H1 (cell line): ENCODE results near the gene ELOVL6. TPM values are rescaled to one million over a fixed set of nuclear protein-coding genes. Genes with fewer than 3 reads are reported as not detected.

Experiments used
- CTCF ChIA-PET: fragments of 300-600 bp; sonication (Branson Sonifier 250); formaldehyde crosslinking; loops from one replicate; lab custom pipeline; 2021; ENCODE audit not compliant: partially characterized antibody; lab: Charles Lee
- POLR2A ChIA-PET: fragments of 300-600 bp; sonication (Branson Sonifier 250); formaldehyde crosslinking; loops from one replicate; lab custom pipeline; 2021; ENCODE audit warnings: inconsistent platforms; ENCODE audit not compliant: partially characterized antibody; lab: Charles Lee
- DNase-seq, 2 experiments: peaks; one replicate each; pipeline versions ENCODE4 v3.0.0 to v3.0.0-alpha.2; 2010 to 2022; ENCODE audit warnings: low spot score in 2 of 2, low read depth in 1 of 2, mixed read lengths in 1 of 2
- FAIRE-seq: peaks from 2 replicates; lab custom pipeline; 2011; peaks lifted over from hg19 to GRCh38; lab: Jason Lieb, UNC
- H2AFZ ChIP-seq: 2 replicates; pipeline ENCODE4 v1.8.1; 2012; ENCODE audit warnings: low read length, inconsistent platforms
- H2AK5ac ChIP-seq: 2 replicates; pipeline ENCODE4 v1.6.1; 2013; ENCODE audit warnings: low read depth, low read length
- H2BK120ac ChIP-seq: replicated peaks from 2 replicates; pipeline ENCODE3; 2013; ENCODE audit warnings: low read depth, low read length, inconsistent platforms
- H2BK12ac ChIP-seq: 2 replicates; pipeline ENCODE4 v1.6.1; 2013; ENCODE audit warnings: low read depth, low read length
- H2BK15ac ChIP-seq: 2 replicates; pipeline ENCODE4 v1.6.1; 2013; ENCODE audit warnings: low read length
- H2BK20ac ChIP-seq: 2 replicates; pipeline ENCODE4 v1.6.1; 2013; ENCODE audit warnings: low read length
- H2BK5ac ChIP-seq: 2 replicates; pipeline ENCODE4 v1.6.1; 2013; ENCODE audit warnings: low read depth, low read length
- H3K14ac ChIP-seq: 2 replicates; pipeline ENCODE4 v1.6.1; 2013; ENCODE audit warnings: inconsistent platforms; ENCODE audit not compliant: insufficient read length
- H3K18ac ChIP-seq: 2 replicates; pipeline ENCODE4 v1.6.1; 2013; ENCODE audit warnings: low read length; ENCODE audit errors: extremely low read depth
- H3K23ac ChIP-seq: 2 replicates; pipeline ENCODE4 v1.6.1; 2013; ENCODE audit warnings: inconsistent platforms; ENCODE audit not compliant: insufficient read length
- H3K23me2 ChIP-seq: 2 replicates; pipeline ENCODE4 v1.6.1; 2013; ENCODE audit warnings: low read depth, low read length
- H3K27ac ChIP-seq: 2 replicates; pipeline ENCODE4 v1.6.1; 2011; ENCODE audit warnings: low read depth, low read length, inconsistent platforms
- H3K27me3 ChIP-seq, 4 experiments: replicated peaks in 1 of 4; 1 replicate in 1 of 4; 2 replicates in 3 of 4; pipeline versions ENCODE4 v1.6.1 to v1.8.1; 2011 to 2013; ENCODE audit warnings: low read length in 3 of 4, mild to moderate bottlenecking in 3 of 4, inconsistent platforms in 2 of 4, mixed read lengths in 2 of 4, moderate library complexity in 1 of 4; ENCODE audit not compliant: control insufficient read depth in 3 of 4, insufficient read depth in 3 of 4; ENCODE audit errors: extremely low read depth in 1 of 4
- H3K36me3 ChIP-seq, 4 experiments: 2 replicates each; pipeline versions ENCODE4 v1.6.1 to v1.8.1; 2011 to 2013; ENCODE audit warnings: mild to moderate bottlenecking in 4 of 4, low read length in 3 of 4, moderate library complexity in 2 of 4, control low read depth in 1 of 4, inconsistent platforms in 1 of 4; ENCODE audit not compliant: insufficient read depth in 4 of 4, control insufficient read depth in 2 of 4
- H3K4ac ChIP-seq: replicated peaks from 2 replicates; pipeline ENCODE3; 2013; ENCODE audit warnings: low read length, low read depth, mixed read lengths, inconsistent platforms; ENCODE audit not compliant: insufficient read length
- H3K4me1 ChIP-seq, 4 experiments: replicated peaks in 1 of 4; 1 replicate in 1 of 4; 2 replicates in 3 of 4; pipeline versions ENCODE4 v1.6.1 to v1.8.1; 2011 to 2013; ENCODE audit warnings: low read length in 3 of 4, inconsistent platforms in 2 of 4, mixed read lengths in 1 of 4; ENCODE audit not compliant: insufficient read depth in 4 of 4, control insufficient read depth in 3 of 4
- H3K4me2 ChIP-seq, 2 experiments: 2 replicates each; pipeline versions ENCODE4 v1.6.1 to v1.8.1; 2011 to 2013; ENCODE audit warnings: low read depth in 2 of 2, low read length in 2 of 2, control low read depth in 1 of 2, inconsistent platforms in 1 of 2, mild to moderate bottlenecking in 1 of 2; ENCODE audit not compliant: insufficient read depth in 1 of 2
- H3K4me3 ChIP-seq, 4 experiments: fragments of 200-600, 300-600 bp in 1 of 4; sonication (generic), shearing (Covaris generic), sonication (Bioruptor Twin) in 1 of 4; 2 replicates each; pipeline versions ENCODE4 v1.5.1 to v1.8.1; 2011 to 2016; ENCODE audit warnings: low read length in 4 of 4, low read depth in 3 of 4, control low read depth in 2 of 4, inconsistent platforms in 2 of 4, mild to moderate bottlenecking in 2 of 4, mixed read lengths in 1 of 4, moderate library complexity in 1 of 4; ENCODE audit not compliant: insufficient read depth in 2 of 4; ENCODE audit errors: extremely low read depth in 1 of 4
- H3K56ac ChIP-seq: replicated peaks from 2 replicates; pipeline ENCODE3; 2013; ENCODE audit warnings: low read depth, mild to moderate bottlenecking, mixed read lengths, low read length, inconsistent platforms; ENCODE audit not compliant: insufficient read length
- H3K79me1 ChIP-seq: 2 replicates; pipeline ENCODE4 v1.6.1; 2013; ENCODE audit warnings: low read depth, low read length, control low read depth
- H3K79me2 ChIP-seq, 2 experiments: 2 replicates each; pipeline versions ENCODE4 v1.6.1 to v1.8.1; 2012 to 2013; ENCODE audit warnings: low read length in 2 of 2, mild to moderate bottlenecking in 2 of 2, inconsistent platforms in 1 of 2; ENCODE audit not compliant: insufficient read depth in 2 of 2, control insufficient read depth in 1 of 2
- H3K9ac ChIP-seq, 4 experiments: replicated peaks in 1 of 4; 1 replicate in 1 of 4; 2 replicates in 3 of 4; pipeline versions ENCODE4 v1.6.1 to v1.8.1; 2011 to 2013; ENCODE audit warnings: low read depth in 3 of 4, low read length in 3 of 4, control low read depth in 2 of 4, mild to moderate bottlenecking in 2 of 4, moderate library complexity in 2 of 4, inconsistent platforms in 1 of 4; ENCODE audit errors: extremely low read depth in 1 of 4
- H3K9me3 ChIP-seq, 2 experiments: 2 replicates each; pipeline versions ENCODE4 v1.6.1 to v1.8.1; 2012 to 2013; ENCODE audit warnings: mild to moderate bottlenecking in 2 of 2, moderate library complexity in 2 of 2, control low read depth in 1 of 2, inconsistent platforms in 1 of 2, low read depth in 1 of 2, low read length in 1 of 2, mixed read lengths in 1 of 2; ENCODE audit not compliant: insufficient read depth in 2 of 2
- H4K20me1 ChIP-seq, 2 experiments: replicated peaks in 1 of 2; 2 replicates each; pipeline versions ENCODE3 to v1.8.1; 2011 to 2013; ENCODE audit warnings: inconsistent platforms in 2 of 2, low read length in 2 of 2, mild to moderate bottlenecking in 1 of 2; ENCODE audit not compliant: insufficient read depth in 2 of 2, control insufficient read depth in 1 of 2
- H4K5ac ChIP-seq: 2 replicates; pipeline ENCODE4 v1.6.1; 2013; ENCODE audit warnings: low read length, low read depth, mixed read lengths, inconsistent platforms; ENCODE audit not compliant: insufficient read length
- H4K8ac ChIP-seq: 2 replicates; pipeline ENCODE4 v1.8.0; 2013; ENCODE audit warnings: mild to moderate bottlenecking, moderate library complexity, low read length, inconsistent platforms; ENCODE audit not compliant: insufficient read depth; ENCODE audit errors: extremely low read depth
- H4K91ac ChIP-seq: replicated peaks from 2 replicates; pipeline ENCODE3; 2013; ENCODE audit warnings: low read length, mixed read lengths, inconsistent platforms; ENCODE audit not compliant: insufficient read length
- CEBPB ChIP-seq: IDR thresholded peaks from 2 replicates; pipeline ENCODE4 v1.6.1; 2012; ENCODE audit warnings: low read depth, low read length
- HDAC2 ChIP-seq, 2 experiments: fragments of 300-600 bp in 1 of 2; sonication (generic) in 1 of 2; IDR thresholded peaks; 2 replicates each; pipeline ENCODE4 v1.6.1; 2011 to 2012; ENCODE audit warnings: low read depth in 2 of 2, low read length in 2 of 2, mild to moderate bottlenecking in 2 of 2, moderate library complexity in 2 of 2, borderline replicate concordance in 1 of 2, inconsistent platforms in 1 of 2
- POLR2AphosphoS5 ChIP-seq: IDR thresholded peaks from 2 replicates; pipeline ENCODE4 v1.6.1; 2011; ENCODE audit warnings: low read depth, low read length
- ZNF274 ChIP-seq: IDR thresholded peaks from 2 replicates; pipeline ENCODE4 v1.7.0; 2012; ENCODE audit warnings: low read length, borderline replicate concordance; ENCODE audit errors: extremely low read depth
- WGBS, 2 experiments: shearing (Covaris generic) in 1 of 2; methylation state at CpG; one replicate each; pipeline versions ENCODE4 v1.1.6 to v1.1.7; 2013 to 2015; ENCODE audit warnings: low lambda C conversion rate in 2 of 2, mixed read lengths in 2 of 2, inconsistent platforms in 1 of 2, low coverage in 1 of 2, missing lambda C conversion rate in 1 of 2; ENCODE audit not compliant: insufficient replicate concordance in 2 of 2, insufficient coverage in 1 of 2, insufficient read length in 1 of 2; ENCODE audit errors: extremely low coverage in 1 of 2, missing lambda C conversion rate in 1 of 2; 5-methylcytosine and 5-hydroxymethylcytosine counted together
- polyA plus RNA-seq, 7 experiments: library from polyadenylated mRNA; depleted of rRNA in 3 of 7; stranded (reverse) in 5 of 7; unstranded in 2 of 7; fragments of >200 nt in 5 of 7; fragments of 200-250 nt in 2 of 7; gene quantifications; 1 replicate in 5 of 7; 2 replicates in 1 of 7; 4 replicates in 1 of 7; pipeline versions ENCODE4 v1.2.1 to v1.2.3, GENCODE V29; 2011 to 2013; ENCODE audit warnings: missing spikeins in 2 of 7, mixed read lengths in 2 of 7
- total RNA-seq: library from RNA; stranded (reverse); fragmentation: NEBNext Ultra II Directional; extraction: Animal tissue kit (Norgen Biotek cat#: 25700); gene quantifications from 2 replicates; pipeline ENCODE4 v1.2.1, GENCODE V29; 2021
- TF ChIP-seq, protein P1 (sequence below): IDR thresholded peaks from 2 replicates; pipeline ENCODE4 v1.6.1; 2011; ENCODE audit warnings: low read length, improper control_type of control experiment

Gene ELOVL6
- total and polyA plus RNA-seq, 2 of the 8 experiments (the other 6 are each of a cell fraction or from before 2014, with no cell fraction given), result 27.8 to 86.6 TPM

DNA sequence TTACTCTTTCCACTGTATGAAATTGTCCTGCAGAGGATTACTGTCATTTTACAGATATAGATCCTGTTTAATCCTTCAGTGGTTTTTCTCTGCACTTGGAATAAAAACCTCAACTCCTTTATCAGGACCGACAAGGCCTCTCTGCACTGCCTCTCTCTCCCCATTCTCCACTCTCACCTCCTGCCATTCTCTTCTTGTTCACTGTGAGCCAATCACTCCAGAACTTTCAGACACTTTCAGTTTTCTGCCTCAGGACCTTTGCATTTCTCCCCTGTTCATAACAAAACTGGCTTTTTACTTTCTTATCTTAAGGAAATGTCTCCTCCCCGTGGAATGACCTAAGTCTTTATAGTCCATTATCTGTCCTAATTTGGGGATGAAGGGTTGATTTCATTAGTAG lies 137.3 kb downstream of the ELOVL6 start:
- POLR2A ChIA-PET, result no interaction called here
- no peak overlapping the region for H4K5ac ChIP-seq
- H3K14ac ChIP-seq, result no peak overlapping the region
- no peaks in the 10 kb centered on the region for H3K4me1 ChIP-seq
- no peaks in the 10 kb centered on the region; the same call in 1 of the 2 replicates for H3K79me1 ChIP-seq
- H3K4ac ChIP-seq, result no peak overlapping the region
- H3K4me3 ChIP-seq, result no peak overlapping the region
- no peak for FAIRE-seq
- H4K8ac ChIP-seq, result no peak overlapping the region
- CTCF ChIA-PET, result interaction anchor here (0.6 to 1.7 kb wide), 3 partner anchors 10 to 1010 kb away, joined by 3 to 8 read pairs (median 7); no protein-coding TSS in a partner anchor
- no peak overlapping the region for H3K9ac ChIP-seq
- H3K23ac ChIP-seq, result no peak overlapping the region
- no peak overlapping the region for H2AFZ ChIP-seq
- H2BK15ac ChIP-seq, result no peak overlapping the region
- no peak overlapping the region for H2AK5ac ChIP-seq
- DNase-seq, result no peak
- no peak overlapping the region for H3K27ac ChIP-seq
- no peak overlapping the region for H2BK120ac ChIP-seq
- H4K91ac ChIP-seq, result no peak overlapping the region
- H3K18ac ChIP-seq, result no peak overlapping the region
- H2BK5ac ChIP-seq, result no peak overlapping the region
- WGBS, 2 experiments, result 91% methylated on average over 2 of the region's 2 CpGs; no CpG with 5 or more reads in 1 of the 2 experiments
- no peak overlapping the region for H2BK12ac ChIP-seq
- peaks cover 0 to 1% (median 0%) of the 10 kb centered on the region in 4 experiments; a peak in 1 of 7 replicates for H3K27me3 ChIP-seq
- no peaks in the 10 kb centered on the region for H3K9me3 ChIP-seq
- H3K4me2 ChIP-seq, result no peak overlapping the region
- peaks cover 0 to 1% of the 10 kb centered on the region in 2 experiments for H4K20me1 ChIP-seq
- H3K79me2 ChIP-seq, result peaks cover 0 to 2% of the 10 kb centered on the region in 2 experiments; a peak in 1 of 4 replicates
- no peaks in the 10 kb centered on the region for H3K23me2 ChIP-seq
- H3K36me3 ChIP-seq, result no peaks in the 10 kb centered on the region
- no peak for TF ChIP-seq HDAC2 (IDR thresholded peaks at IDR 0.05; ENCODE audit: borderline replicate concordance in 1 of 2, low read depth in 2 of 2, low read length in 2 of 2)
- TF ChIP-seq, protein P1, sequence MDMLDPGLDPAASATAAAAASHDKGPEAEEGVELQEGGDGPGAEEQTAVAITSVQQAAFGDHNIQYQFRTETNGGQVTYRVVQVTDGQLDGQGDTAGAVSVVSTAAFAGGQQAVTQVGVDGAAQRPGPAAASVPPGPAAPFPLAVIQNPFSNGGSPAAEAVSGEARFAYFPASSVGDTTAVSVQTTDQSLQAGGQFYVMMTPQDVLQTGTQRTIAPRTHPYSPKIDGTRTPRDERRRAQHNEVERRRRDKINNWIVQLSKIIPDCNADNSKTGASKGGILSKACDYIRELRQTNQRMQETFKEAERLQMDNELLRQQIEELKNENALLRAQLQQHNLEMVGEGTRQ, result no peak
- TF ChIP-seq POLR2AphosphoS5, result no peak
- TF ChIP-seq CEBPB, result no peak
- no peak for TF ChIP-seq ZNF274
- no peak overlapping the region for H3K56ac ChIP-seq
- no peak overlapping the region for H2BK20ac ChIP-seq
